CD4-positive, alpha-beta T cell (primary cell): Measurements from ENCODE around the gene GMCL2. TPM values are rescaled to one million over a fixed set of nuclear protein-coding genes. Genes with fewer than 3 reads are reported as not detected.

Experiments used
- ATAC-seq: fragments of 200-7000 bp; cut with Tn5 transposase; one replicate; pipeline ENCODE4 v1.10.0; 2022; ENCODE audit warnings: mild to moderate bottlenecking; ENCODE audit not compliant: poor library complexity
- CTCF ChIA-PET: fragments of 350-600 bp; sonication (Branson Sonifier 250); formaldehyde crosslinking; loops from one replicate; lab custom pipeline; 2021; ENCODE audit warnings: antibody characterized with exemption, inconsistent platforms; lab: Charles Lee
- POLR2A ChIA-PET: fragments of 350-600 bp; sonication (Branson Sonifier 250); formaldehyde crosslinking; loops from one replicate; lab custom pipeline; 2021; ENCODE audit warnings: antibody characterized with exemption, inconsistent platforms; lab: Charles Lee
- DNase-seq, 14 experiments: peaks; one replicate each; pipeline ENCODE4 v3.0.0-alpha.2; 2013 to 2020; ENCODE audit warnings: mixed read lengths in 2 of 14
- H3K27ac ChIP-seq, 2 donors: one replicate each; pipeline versions ENCODE4 v1.5.1 to v1.7.0; 2013; ENCODE audit warnings: low read length in 2 of 2, low read depth in 1 of 2, mild to moderate bottlenecking in 1 of 2
- H3K27me3 ChIP-seq, 2 experiments: 1 replicate in 1 of 2; 2 replicates in 1 of 2; pipeline versions ENCODE4 v1.6.1 to v1.7.0; 2013; ENCODE audit warnings: low read length in 2 of 2, control low read depth in 1 of 2, mild to moderate bottlenecking in 1 of 2, moderate library complexity in 1 of 2; ENCODE audit not compliant: insufficient read depth in 2 of 2, control insufficient read depth in 1 of 2
- H3K36me3 ChIP-seq: one replicate; pipeline ENCODE4 v1.6.1; 2013; ENCODE audit warnings: low read length, control low read depth; ENCODE audit not compliant: insufficient read depth
- H3K4me1 ChIP-seq: one replicate; pipeline ENCODE4 v1.6.1; 2013; ENCODE audit warnings: low read length, control low read depth; ENCODE audit not compliant: insufficient read depth
- H3K4me3 ChIP-seq: one replicate; pipeline ENCODE4 v1.5.1; 2013; ENCODE audit warnings: mild to moderate bottlenecking, low read length, moderate library complexity
- H3K9me3 ChIP-seq, 2 experiments: 1 replicate in 1 of 2; 2 replicates in 1 of 2; pipeline versions ENCODE4 v1.6.1 to v1.7.0; 2013; ENCODE audit warnings: low read length in 2 of 2, mild to moderate bottlenecking in 2 of 2, control low read depth in 1 of 2, moderate library complexity in 1 of 2; ENCODE audit not compliant: control insufficient read depth in 1 of 2, insufficient read depth in 1 of 2
- H3K27ac Mint-ChIP-seq: one replicate; pipeline ENCODE4 v1.8.0; 2020; ENCODE audit warnings: mixed read lengths
- H3K27me3 Mint-ChIP-seq: one replicate; pipeline ENCODE4 v1.8.0; 2021; ENCODE audit warnings: mixed read lengths
- H3K36me3 Mint-ChIP-seq: one replicate; pipeline ENCODE4 v1.8.0; 2021; ENCODE audit warnings: low read depth, mixed read lengths
- H3K4me1 Mint-ChIP-seq: one replicate; pipeline ENCODE4 v1.8.0; 2021; ENCODE audit warnings: low read depth, mixed read lengths
- H3K4me3 Mint-ChIP-seq: one replicate; pipeline ENCODE4 v1.8.0; 2020; ENCODE audit warnings: mild to moderate bottlenecking, mixed read lengths
- H3K9me3 Mint-ChIP-seq: one replicate; pipeline ENCODE4 v1.8.0; 2020; ENCODE audit warnings: mixed read lengths
- CTCF ChIP-seq: fragments of 200-600 bp; IDR thresholded peaks from one replicate; pipeline ENCODE4 v1.8.0; 2022; ENCODE audit warnings: antibody characterized with exemption, mild to moderate bottlenecking
- intact Hi-C, 2 experiments: fragments of 100-400 bp; cut with DNase I in 1 of 2; cut with micrococcal nuclease in 1 of 2; formaldehyde crosslinking; loops; one replicate each; pipeline versions ENCODE4 v1.15.1 to v1.9.0; 2023 to 2025; cut with DNase I, micrococcal nuclease
- total RNA-seq, 174 experiments: library from RNA in 2 of 174; stranded (reverse) in 2 of 174; gene quantifications; one replicate each; pipeline ENCODE4 v1.2.3 and lab custom pipeline; 2021 to 2026

The GMCL2 gene
- total RNA-seq, 2 experiments from 2014 or later = not detected

GRCh38 chr5:178176791-178177190 is 10.4 kb downstream of the GMCL2 start:
- no peaks in the 10 kb centered on the region for H3K27me3 ChIP-seq
- CTCF ChIA-PET = no interaction called here
- DNase-seq (no peak), ATAC-seq (no peak)
- H3K36me3 ChIP-seq = no peaks in the 10 kb centered on the region
- H3K27me3 Mint-ChIP-seq = peaks cover 6% of the 10 kb centered on the region
- POLR2A ChIA-PET = no interaction called here
- H3K4me3 ChIP-seq = no peak overlapping the region
- no peaks in the 10 kb centered on the region for H3K36me3 Mint-ChIP-seq
- intact Hi-C loops = no loop called here
- no peak overlapping the region for H3K4me3 Mint-ChIP-seq
- no peaks in the 10 kb centered on the region for H3K9me3 ChIP-seq
- no peak overlapping the region for H3K27ac Mint-ChIP-seq
- H3K27ac ChIP-seq = no peak overlapping the region
- no peaks in the 10 kb centered on the region for H3K9me3 Mint-ChIP-seq
- no peaks in the 10 kb centered on the region for H3K4me1 ChIP-seq
- no peak for TF ChIP-seq CTCF
- H3K4me1 Mint-ChIP-seq = no peaks in the 10 kb centered on the region

GRCh38 chr5:178174456-178174855 is 12.7 kb downstream of the GMCL2 start:
- peaks cover 6% of the 10 kb centered on the region for H3K27me3 Mint-ChIP-seq
- no peaks in the 10 kb centered on the region for H3K4me1 ChIP-seq
- ChIA-PET CTCF (no interaction called here), POLR2A (no interaction called here)
- ATAC-seq = no peak
- H3K4me1 Mint-ChIP-seq = no peaks in the 10 kb centered on the region
- H3K27ac Mint-ChIP-seq = no peak overlapping the region
- H3K4me3 Mint-ChIP-seq = no peak overlapping the region
- no peak for DNase-seq
- intact Hi-C loops = no loop called here
- H3K27me3 ChIP-seq = no peaks in the 10 kb centered on the region
- H3K9me3 ChIP-seq = no peaks in the 10 kb centered on the region
- H3K4me3 ChIP-seq = no peak overlapping the region
- H3K9me3 Mint-ChIP-seq = no peaks in the 10 kb centered on the region
- H3K36me3 Mint-ChIP-seq = no peaks in the 10 kb centered on the region
- no peak for TF ChIP-seq CTCF
- H3K27ac ChIP-seq = no peak overlapping the region
- no peaks in the 10 kb centered on the region for H3K36me3 ChIP-seq

- Mint-ChIP-seq H3K27me3 (no peaks in the 10 kb centered on the region), H3K27ac (no peak overlapping the region)
Observed at GRCh38 chr5:178170455-178170854, 16.7 kb downstream of the GMCL2 start.

More at GRCh38 chr5:178170455-178170854, 16.7 kb downstream of the GMCL2 start:
- Histone ChIP-seq H3K4me1 (no peaks in the 10 kb centered on the region), H3K36me3 (no peaks in the 10 kb centered on the region), H3K27ac (no peak overlapping the region), H3K4me3 (no peak overlapping the region), H3K9me3 (no peaks in the 10 kb centered on the region), H3K27me3 (no peaks in the 10 kb centered on the region)
- Mint-ChIP-seq H3K4me3 (no peak overlapping the region), H3K9me3 (no peaks in the 10 kb centered on the region), H3K36me3 (no peaks in the 10 kb centered on the region), H3K4me1 (no peaks in the 10 kb centered on the region)
- DNase-seq (no peak), ATAC-seq (no peak)
- ChIA-PET POLR2A (no interaction called here), CTCF (interaction anchor here (1.2 kb wide), 1 partner anchor 14 kb away, joined by 3 read pairs; no protein-coding TSS in a partner anchor)
- TF ChIP-seq CTCF = no peak
- intact Hi-C loops = no loop called here
